AG20443 (cell line): ENCODE measurements around the gene EPC2.

ENCODE experiments used
- DNase-seq: peaks from one replicate; pipeline ENCODE4 v3.0.0; 2012; ENCODE audit warnings: low spot score, mixed read lengths

EPC2 gene

DNA sequence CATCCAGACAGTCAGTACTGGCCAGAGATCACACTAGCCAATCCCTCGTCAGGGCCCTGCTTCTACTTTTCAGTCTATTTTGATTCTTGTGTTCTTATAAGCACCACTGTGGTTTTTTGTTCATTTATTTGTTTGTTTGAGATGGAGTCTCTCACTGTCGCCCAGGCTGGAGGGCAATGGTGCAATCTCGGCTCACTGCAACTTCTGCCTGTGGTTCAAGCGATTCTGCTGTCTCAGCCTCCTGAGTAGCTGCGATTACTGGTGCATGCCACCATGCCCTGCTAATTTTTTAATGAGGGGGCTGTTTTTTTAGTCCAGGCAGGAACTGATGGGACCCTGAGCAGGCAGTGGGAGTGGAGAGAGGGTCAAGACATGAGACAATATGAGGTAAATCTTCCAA, 165.5 kb downstream of the EPC2 start:
- no peak for DNase-seq

- DNase-seq, result peak; percentile 48
Measured at GRCh38 chr2:148812306-148812705, 167.8 kb downstream of the EPC2 start.

DNA sequence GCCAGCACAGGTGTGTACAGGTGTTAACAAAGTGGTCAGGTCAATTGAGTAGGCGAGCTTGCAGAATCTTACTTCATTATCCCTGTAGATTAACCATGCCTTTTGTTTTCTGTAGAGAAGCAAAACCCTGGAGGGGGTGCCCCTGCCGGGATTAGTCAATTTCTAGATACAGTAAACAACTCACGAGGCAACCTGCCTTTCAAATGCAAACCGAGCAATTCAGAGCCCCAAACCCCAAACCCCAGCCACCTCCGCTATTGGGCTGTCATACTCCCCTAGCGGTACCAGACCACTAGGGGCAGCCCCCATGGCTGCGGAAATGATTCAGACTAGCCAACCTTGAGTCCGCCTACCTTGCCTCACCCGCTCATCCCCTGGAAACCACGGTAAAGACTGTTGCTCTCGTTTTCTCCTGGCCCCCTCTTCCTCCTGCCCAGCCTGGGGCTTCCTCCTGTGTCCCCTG, 169.1 kb downstream of the EPC2 start:
- DNase-seq, result no peak

DNA sequence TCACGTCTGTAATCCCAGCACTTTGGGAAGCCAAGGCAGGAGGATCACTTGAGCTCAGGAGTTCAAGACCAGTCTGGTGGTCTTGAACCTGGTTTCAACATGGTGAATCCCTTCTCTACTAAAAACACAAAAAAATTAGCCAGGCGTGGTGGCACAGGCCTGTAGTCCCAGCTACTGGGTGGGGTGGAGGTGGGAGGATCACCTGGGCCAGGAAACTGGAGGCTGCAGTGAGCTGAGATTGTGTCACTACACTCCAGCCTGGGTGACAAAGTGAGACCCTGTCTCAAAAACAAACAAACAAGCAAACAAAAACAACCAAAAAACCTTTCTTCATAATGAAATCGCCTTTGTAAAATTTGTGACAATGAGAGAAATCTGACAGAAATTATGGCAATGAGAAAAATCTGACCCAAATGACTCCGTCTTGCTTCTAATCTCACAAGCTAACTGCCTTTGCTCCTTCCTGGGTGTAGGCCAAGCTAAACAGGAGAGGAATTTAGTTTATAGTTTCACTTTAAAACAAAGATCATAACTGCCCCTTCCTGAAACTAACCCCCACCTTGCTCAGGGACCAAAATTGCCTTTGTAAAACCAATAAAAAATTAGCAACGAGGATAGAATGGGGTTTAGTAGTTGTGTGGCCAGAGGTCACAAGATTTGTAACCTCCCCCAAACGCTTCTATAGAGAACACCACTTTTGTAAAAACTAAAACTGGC, 169.8 kb downstream of the EPC2 start:
- no peak for DNase-seq

GRCh38 chr2:148814860-148815419, 170.4 kb downstream of the EPC2 start:
- no peak for DNase-seq

- DNase-seq, result no peak
Measured at GRCh38 chr2:148816176-148816575, 171.6 kb downstream of the EPC2 start.

- DNase-seq, result no peak
Measured at GRCh38 chr2:148817210-148817708, 172.7 kb downstream of the EPC2 start.

- DNase-seq, result no peak
Measured at GRCh38 chr2:148819019-148819585, 174.6 kb downstream of the EPC2 start.

DNA sequence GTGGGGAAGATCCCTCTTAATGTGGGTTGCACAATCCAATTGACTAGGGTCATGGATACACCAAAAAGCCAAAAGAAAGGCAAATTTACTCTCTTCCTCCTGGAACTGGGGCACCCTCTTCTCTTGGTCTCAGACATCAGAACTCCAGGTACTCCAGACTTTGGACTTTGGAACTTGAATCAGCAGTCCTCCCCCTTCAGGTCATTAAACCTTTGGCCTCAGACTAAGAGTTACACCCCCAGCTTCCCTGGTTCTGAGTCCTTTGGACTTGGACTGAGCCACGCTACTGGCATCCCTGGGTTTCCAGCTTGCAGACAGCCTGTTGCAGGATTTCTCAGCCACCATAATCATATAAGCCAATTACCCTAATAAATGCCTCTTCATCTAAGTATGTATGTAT, 179.6 kb downstream of the EPC2 start:
- DNase-seq, result no peak

GRCh38 chr2:148826791-148827190, 182.2 kb downstream of the EPC2 start:
- no peak for DNase-seq

DNA sequence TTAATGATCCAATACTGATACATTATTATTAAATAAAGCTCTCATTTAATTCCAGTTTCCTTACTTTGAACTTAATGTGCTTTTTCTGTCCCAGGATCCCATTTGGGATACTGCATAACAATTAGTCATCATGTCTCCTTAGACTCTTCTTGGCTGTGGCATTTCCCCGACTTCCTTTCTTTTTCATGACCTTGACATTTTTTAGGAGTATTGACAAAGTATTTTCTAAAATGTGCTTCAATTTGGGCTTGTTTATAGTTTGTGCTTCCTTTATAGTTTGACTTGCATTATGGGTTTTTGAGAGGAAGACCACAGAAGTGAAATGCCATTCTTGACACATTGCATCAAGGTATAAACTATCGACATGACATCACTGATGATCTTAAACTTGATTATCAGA, 184.4 kb downstream of the EPC2 start:
- no peak for DNase-seq

- no peak for DNase-seq
Measured at GRCh38 chr2:148829618-148830017, 185.1 kb downstream of the EPC2 start.

GRCh38 chr2:148832637-148833036, 188.1 kb downstream of the EPC2 start:
- DNase-seq, result no peak
